Neural cell (in vitro differentiated cells): ENCODE results near the gene KRTAP10-1.

ENCODE experiments used
- CTCF ChIP-seq: fragments of 450-650 bp; IDR thresholded peaks from 2 replicates; pipeline ENCODE4 v1.5.1; 2014; ENCODE audit warnings: antibody characterized with exemption, mild to moderate bottlenecking, moderate library complexity; ENCODE audit not compliant: poor library complexity, severe bottlenecking
- EP300 ChIP-seq: fragments of 450-650 bp; conservative IDR thresholded peaks from 2 replicates; pipeline ENCODE4 v1.6.1; 2014; ENCODE audit warnings: antibody characterized with exemption, mild to moderate bottlenecking, moderate library complexity; ENCODE audit not compliant: poor library complexity, severe bottlenecking
- EZH2 ChIP-seq: fragments of 200-600, 300-800 bp; shearing (Covaris generic), sonication (generic); IDR thresholded peaks from 2 replicates; pipeline ENCODE4 v1.6.1; 2014; ENCODE audit warnings: antibody characterized with exemption, low read length, borderline replicate concordance, mild to moderate bottlenecking; ENCODE audit not compliant: insufficient read depth, poor library complexity, severe bottlenecking
- MXI1 ChIP-seq: fragments of 450-650 bp; conservative IDR thresholded peaks from 2 replicates; pipeline ENCODE4 v1.6.1; 2014; ENCODE audit warnings: antibody characterized with exemption, mild to moderate bottlenecking; ENCODE audit not compliant: poor library complexity, severe bottlenecking
- POLR2AphosphoS5 ChIP-seq: IDR thresholded peaks from 2 replicates; pipeline ENCODE4 v1.6.1; 2012
- RAD21 ChIP-seq: fragments of 450-650 bp; conservative IDR thresholded peaks from 2 replicates; pipeline ENCODE4 v1.6.1; 2014; ENCODE audit warnings: antibody characterized with exemption, mild to moderate bottlenecking, moderate library complexity
- TAF1 ChIP-seq: IDR thresholded peaks from 2 replicates; pipeline ENCODE4 v1.6.1; 2012; ENCODE audit warnings: low read depth
- TF ChIP-seq, protein P1 (sequence below): IDR thresholded peaks from 2 replicates; pipeline ENCODE4 v1.6.1; 2012; ENCODE audit warnings: borderline replicate concordance

GRCh38 chr21:44550807-44551206 lies 10.8 kb upstream of the KRTAP10-1 start:
- TF ChIP-seq EZH2 (no peak), EP300 (no peak), CTCF (no peak), RAD21 (no peak), TAF1 (no peak), MXI1 (no peak), POLR2AphosphoS5 (no peak)
- TF ChIP-seq, protein P1, sequence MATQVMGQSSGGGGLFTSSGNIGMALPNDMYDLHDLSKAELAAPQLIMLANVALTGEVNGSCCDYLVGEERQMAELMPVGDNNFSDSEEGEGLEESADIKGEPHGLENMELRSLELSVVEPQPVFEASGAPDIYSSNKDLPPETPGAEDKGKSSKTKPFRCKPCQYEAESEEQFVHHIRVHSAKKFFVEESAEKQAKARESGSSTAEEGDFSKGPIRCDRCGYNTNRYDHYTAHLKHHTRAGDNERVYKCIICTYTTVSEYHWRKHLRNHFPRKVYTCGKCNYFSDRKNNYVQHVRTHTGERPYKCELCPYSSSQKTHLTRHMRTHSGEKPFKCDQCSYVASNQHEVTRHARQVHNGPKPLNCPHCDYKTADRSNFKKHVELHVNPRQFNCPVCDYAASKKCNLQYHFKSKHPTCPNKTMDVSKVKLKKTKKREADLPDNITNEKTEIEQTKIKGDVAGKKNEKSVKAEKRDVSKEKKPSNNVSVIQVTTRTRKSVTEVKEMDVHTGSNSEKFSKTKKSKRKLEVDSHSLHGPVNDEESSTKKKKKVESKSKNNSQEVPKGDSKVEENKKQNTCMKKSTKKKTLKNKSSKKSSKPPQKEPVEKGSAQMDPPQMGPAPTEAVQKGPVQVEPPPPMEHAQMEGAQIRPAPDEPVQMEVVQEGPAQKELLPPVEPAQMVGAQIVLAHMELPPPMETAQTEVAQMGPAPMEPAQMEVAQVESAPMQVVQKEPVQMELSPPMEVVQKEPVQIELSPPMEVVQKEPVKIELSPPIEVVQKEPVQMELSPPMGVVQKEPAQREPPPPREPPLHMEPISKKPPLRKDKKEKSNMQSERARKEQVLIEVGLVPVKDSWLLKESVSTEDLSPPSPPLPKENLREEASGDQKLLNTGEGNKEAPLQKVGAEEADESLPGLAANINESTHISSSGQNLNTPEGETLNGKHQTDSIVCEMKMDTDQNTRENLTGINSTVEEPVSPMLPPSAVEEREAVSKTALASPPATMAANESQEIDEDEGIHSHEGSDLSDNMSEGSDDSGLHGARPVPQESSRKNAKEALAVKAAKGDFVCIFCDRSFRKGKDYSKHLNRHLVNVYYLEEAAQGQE: no peak
